B cell (primary cell): ENCODE results near the gene NPSR1. TPM values are rescaled to one million over a fixed set of nuclear protein-coding genes. Genes with fewer than 3 reads are reported as not detected.

Source experiments
- ATAC-seq: fragments of 200-7000 bp; cut with Tn5 transposase; one replicate; pipeline ENCODE4 v1.10.0; 2021; ENCODE audit warnings: low read depth, mild to moderate bottlenecking, moderate number of reproducible peaks, moderate library complexity
- CTCF ChIA-PET: fragments of 350-600 bp; sonication (Branson Sonifier 250); formaldehyde crosslinking; loops from one replicate; lab custom pipeline; 2021; ENCODE audit warnings: antibody characterized with exemption, inconsistent platforms; lab: Charles Lee
- POLR2A ChIA-PET: fragments of 350-600 bp; sonication (Branson Sonifier 250); formaldehyde crosslinking; loops from one replicate; lab custom pipeline; 2021; ENCODE audit warnings: antibody characterized with exemption; lab: Charles Lee
- DNase-seq: peaks from one replicate; pipeline ENCODE4 v3.0.0; 2013
- H2AFZ ChIP-seq: 2 replicates; pipeline ENCODE4 v1.6.1; 2012; ENCODE audit warnings: mild to moderate bottlenecking, low read depth, low read length; ENCODE audit not compliant: insufficient read depth, poor library complexity, severe bottlenecking
- H3K27ac ChIP-seq, 2 donors: 1 replicate in 1 of 2; 2 replicates in 1 of 2; pipeline ENCODE4 v1.5.1; 2012 to 2013; ENCODE audit warnings: low read length in 2 of 2, mild to moderate bottlenecking in 2 of 2, moderate library complexity in 1 of 2
- H3K27me3 ChIP-seq, 4 experiments: fragments of 200-600 bp in 1 of 4; sonication (generic) in 1 of 4; replicated peaks in 1 of 4; 1 replicate in 2 of 4; 2 replicates in 2 of 4; pipeline versions ENCODE4 v1.6.1 to v1.7.0; 2013 to 2016; ENCODE audit warnings: low read length in 3 of 4, mild to moderate bottlenecking in 2 of 4, mixed read lengths in 1 of 4, moderate library complexity in 1 of 4; ENCODE audit not compliant: insufficient read depth in 4 of 4, control insufficient read depth in 3 of 4; ENCODE audit errors: control extremely low read depth in 1 of 4
- H3K36me3 ChIP-seq, 2 experiments: replicated peaks in 1 of 2; 1 replicate in 1 of 2; 2 replicates in 1 of 2; pipeline versions ENCODE4 v1.6.1 to v1.7.1; 2013; ENCODE audit warnings: low read length in 1 of 2; ENCODE audit not compliant: insufficient read depth in 2 of 2, control insufficient read depth in 1 of 2; ENCODE audit errors: control extremely low read depth in 1 of 2, extremely low read depth in 1 of 2
- H3K4me1 ChIP-seq, 2 donors: fragments of 200-600 bp in 1 of 2; sonication (generic) in 1 of 2; 1 replicate in 1 of 2; 2 replicates in 1 of 2; pipeline versions ENCODE4 v1.5.1 to v1.6.1; 2013 to 2017; ENCODE audit warnings: low read length in 2 of 2; ENCODE audit not compliant: control insufficient read depth in 2 of 2, insufficient read depth in 2 of 2
- H3K4me2 ChIP-seq: replicated peaks from 2 replicates; pipeline ENCODE3; 2012; ENCODE audit warnings: mild to moderate bottlenecking, low read depth, low read length; ENCODE audit not compliant: poor library complexity, severe bottlenecking
- H3K4me3 ChIP-seq, 5 experiments: fragments of 200-600 bp in 1 of 5; sonication (generic) in 1 of 5; 1 replicate in 3 of 5; 2 replicates in 2 of 5; pipeline versions ENCODE4 v1.5.1 to v1.7.0; 2011 to 2016; ENCODE audit warnings: low read length in 4 of 5, mild to moderate bottlenecking in 4 of 5, low read depth in 2 of 5, control low read depth in 1 of 5, moderate library complexity in 1 of 5; ENCODE audit not compliant: insufficient read depth in 1 of 5; ENCODE audit errors: control extremely low read depth in 1 of 5, extremely low read depth in 1 of 5
- H3K79me2 ChIP-seq: fragments of 200-600 bp; sonication (generic); one replicate; pipeline ENCODE4 v1.6.0; 2016; ENCODE audit warnings: low read length; ENCODE audit not compliant: control insufficient read depth, insufficient read depth
- H3K9ac ChIP-seq: fragments of 200-600 bp; sonication (generic); 2 replicates; pipeline ENCODE4 v1.6.1; 2017; ENCODE audit warnings: mild to moderate bottlenecking, low read length, moderate library complexity
- H3K9me3 ChIP-seq, 3 donors: one replicate each; pipeline versions ENCODE4 v1.6.1 to v1.7.1; 2013; ENCODE audit warnings: low read length in 2 of 3; ENCODE audit not compliant: control insufficient read depth in 2 of 3, insufficient read depth in 1 of 3; ENCODE audit errors: control extremely low read depth in 1 of 3
- H4K20me1 ChIP-seq: 2 replicates; pipeline ENCODE4 v1.6.0; 2012; ENCODE audit warnings: mild to moderate bottlenecking, low read length; ENCODE audit not compliant: insufficient read depth, control insufficient read depth, poor library complexity, severe bottlenecking
- H3K27ac Mint-ChIP-seq: one replicate; pipeline ENCODE4 v1.8.0; 2021; ENCODE audit warnings: mixed read lengths
- H3K27me3 Mint-ChIP-seq: one replicate; pipeline ENCODE4 v1.8.0; 2021; ENCODE audit warnings: mixed read lengths
- H3K4me1 Mint-ChIP-seq: one replicate; pipeline ENCODE4 v1.8.0; 2021; ENCODE audit warnings: mixed read lengths
- H3K4me3 Mint-ChIP-seq: one replicate; pipeline ENCODE4 v1.8.0; 2021; ENCODE audit warnings: mixed read lengths
- H3K9me3 Mint-ChIP-seq: one replicate; pipeline ENCODE4 v1.8.0; 2022; ENCODE audit warnings: mixed read lengths; ENCODE audit not compliant: insufficient read depth
- CTCF ChIP-seq: fragments of 200-600 bp; IDR thresholded peaks from one replicate; pipeline ENCODE4 v1.8.0; 2022; ENCODE audit warnings: antibody characterized with exemption, mild to moderate bottlenecking
- EZH2 ChIP-seq: IDR thresholded peaks from 2 replicates; pipeline ENCODE4 v1.6.1; 2012; ENCODE audit warnings: borderline replicate concordance, low read depth, mild to moderate bottlenecking, moderate library complexity, low read length; ENCODE audit not compliant: insufficient read depth, poor library complexity, severe bottlenecking
- WGBS: methylation state at CpG from one replicate; pipeline ENCODE4 v1.1.5; 2013; ENCODE audit warnings: missing lambda C conversion rate; ENCODE audit not compliant: insufficient coverage; 5-methylcytosine and 5-hydroxymethylcytosine counted together
- intact Hi-C: fragments of 100-400 bp; cut with micrococcal nuclease; formaldehyde crosslinking; loops from one replicate; pipeline ENCODE4 v1.10.0; 2022
- polyA plus RNA-seq: library from polyadenylated mRNA; depleted of rRNA; stranded (reverse); fragments of >200 nt; gene quantifications from 2 replicates; pipeline ENCODE4 v1.2.3, GENCODE V29; 2012
- total RNA-seq, 2 donors: library from RNA; stranded (reverse); fragments of 120-200 nt in 1 of 2; gene quantifications; 1 replicate in 1 of 2; 2 replicates in 1 of 2; pipeline versions ENCODE4 v1.2.3 to v1.2.4, GENCODE V29; 2013 to 2022

Gene NPSR1
- total and polyA plus RNA-seq, 2 donors (not counting 1 experiment from before 2014, with no cell fraction given), result not detected

DNA sequence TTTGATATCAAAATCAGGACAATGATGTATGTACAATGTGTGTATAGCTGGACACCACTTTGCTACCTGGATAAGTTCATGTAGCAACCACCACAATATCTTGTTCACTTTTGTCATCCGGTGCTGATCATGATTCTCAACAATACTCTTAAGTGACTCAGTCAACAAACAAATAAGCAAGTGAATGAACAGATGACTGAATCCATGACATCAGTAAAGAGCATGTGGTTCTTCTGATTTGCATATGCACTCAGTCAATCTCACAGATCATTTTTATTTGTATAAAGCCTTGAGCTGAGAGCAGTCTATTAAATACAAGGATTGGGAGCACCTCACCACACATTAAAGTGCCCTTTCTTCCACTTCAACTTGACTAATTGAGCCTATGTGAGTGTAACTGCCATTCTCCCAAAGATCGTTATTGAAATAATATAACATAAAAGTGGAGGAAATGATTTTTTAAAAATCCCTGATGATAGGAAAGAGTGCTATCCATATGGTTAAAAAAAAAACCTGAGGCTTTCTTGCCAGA lies 69.5 kb downstream of the NPSR1 start:
- Histone ChIP-seq H3K9ac (no peak overlapping the region), H2AFZ (no peak overlapping the region), H3K4me2 (no peak overlapping the region), H3K79me2 (no peaks in the 10 kb centered on the region), H3K27me3 (no peaks in the 10 kb centered on the region), H3K27ac (no peak overlapping the region), H3K36me3 (no peaks in the 10 kb centered on the region), H3K9me3 (no peaks in the 10 kb centered on the region), H4K20me1 (no peaks in the 10 kb centered on the region), H3K4me1 (no peaks in the 10 kb centered on the region), H3K4me3 (no peak overlapping the region)
- TF ChIP-seq EZH2 (no peak), CTCF (no peak)
- ChIA-PET CTCF (no interaction called here), POLR2A (no interaction called here)
- 100% methylated on average over 1 of the region's 2 CpGs for WGBS
- Mint-ChIP-seq H3K9me3 (no peaks in the 10 kb centered on the region), H3K27me3 (no peaks in the 10 kb centered on the region), H3K27ac (no peak overlapping the region), H3K4me1 (peaks cover 4% of the 10 kb centered on the region), H3K4me3 (no peak overlapping the region)
- no peak for ATAC-seq
- intact Hi-C loops, result no loop called here
- no peak for DNase-seq

DNA sequence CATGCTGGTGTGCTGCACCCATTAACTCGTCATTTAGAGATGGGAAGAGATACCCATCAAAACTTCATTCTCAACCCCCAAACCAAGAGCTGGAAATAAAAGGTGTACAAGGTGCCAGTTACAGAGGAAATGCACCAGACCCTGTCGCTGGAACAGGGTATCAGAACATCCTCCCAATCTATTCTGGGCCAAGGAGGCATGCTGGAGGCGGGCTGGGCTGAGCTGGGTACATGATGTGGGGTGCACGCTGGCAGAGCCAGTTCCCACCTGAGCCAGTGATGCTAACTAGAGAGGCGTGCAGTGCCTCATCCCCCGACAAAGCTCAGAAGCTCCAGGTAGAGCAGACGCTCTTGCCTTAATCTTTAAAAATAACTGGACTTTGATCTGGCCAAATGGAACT lies 70.1 kb downstream of the NPSR1 start:
- no peaks in the 10 kb centered on the region for H3K36me3 ChIP-seq
- TF ChIP-seq CTCF (no peak), EZH2 (no peak)
- ChIA-PET CTCF (no interaction called here), POLR2A (no interaction called here)
- H3K9ac ChIP-seq, result no peak overlapping the region
- no peaks in the 10 kb centered on the region for H4K20me1 ChIP-seq
- Mint-ChIP-seq H3K4me3 (no peak overlapping the region), H3K27ac (no peak overlapping the region), H3K4me1 (peaks cover 4% of the 10 kb centered on the region), H3K27me3 (no peaks in the 10 kb centered on the region), H3K9me3 (no peaks in the 10 kb centered on the region)
- H3K4me2 ChIP-seq, result no peak overlapping the region
- no peaks in the 10 kb centered on the region for H3K9me3 ChIP-seq
- H3K79me2 ChIP-seq, result no peaks in the 10 kb centered on the region
- no peak for ATAC-seq
- 79% methylated on average over 5 of the region's 7 CpGs for WGBS
- no peak overlapping the region for H3K27ac ChIP-seq
- no peaks in the 10 kb centered on the region for H3K27me3 ChIP-seq
- no peak for DNase-seq
- no peaks in the 10 kb centered on the region for H3K4me1 ChIP-seq
- intact Hi-C loops, result no loop called here
- no peak overlapping the region for H3K4me3 ChIP-seq
- no peak overlapping the region for H2AFZ ChIP-seq
